GM19351 (cell line): ENCODE data around the gene PELI2.
A peak's percentile ranks its signal among the peaks of the same experiment; 100 is the strongest.

Experiments
- ATAC-seq: cut with Tn5 transposase; IDR thresholded peaks from one replicate; pipeline ENCODE4 v1.9.1; 2021; ENCODE audit warnings: mild to moderate bottlenecking, moderate library complexity; ENCODE audit not compliant: unreplicated experiment

Gene PELI2

DNA sequence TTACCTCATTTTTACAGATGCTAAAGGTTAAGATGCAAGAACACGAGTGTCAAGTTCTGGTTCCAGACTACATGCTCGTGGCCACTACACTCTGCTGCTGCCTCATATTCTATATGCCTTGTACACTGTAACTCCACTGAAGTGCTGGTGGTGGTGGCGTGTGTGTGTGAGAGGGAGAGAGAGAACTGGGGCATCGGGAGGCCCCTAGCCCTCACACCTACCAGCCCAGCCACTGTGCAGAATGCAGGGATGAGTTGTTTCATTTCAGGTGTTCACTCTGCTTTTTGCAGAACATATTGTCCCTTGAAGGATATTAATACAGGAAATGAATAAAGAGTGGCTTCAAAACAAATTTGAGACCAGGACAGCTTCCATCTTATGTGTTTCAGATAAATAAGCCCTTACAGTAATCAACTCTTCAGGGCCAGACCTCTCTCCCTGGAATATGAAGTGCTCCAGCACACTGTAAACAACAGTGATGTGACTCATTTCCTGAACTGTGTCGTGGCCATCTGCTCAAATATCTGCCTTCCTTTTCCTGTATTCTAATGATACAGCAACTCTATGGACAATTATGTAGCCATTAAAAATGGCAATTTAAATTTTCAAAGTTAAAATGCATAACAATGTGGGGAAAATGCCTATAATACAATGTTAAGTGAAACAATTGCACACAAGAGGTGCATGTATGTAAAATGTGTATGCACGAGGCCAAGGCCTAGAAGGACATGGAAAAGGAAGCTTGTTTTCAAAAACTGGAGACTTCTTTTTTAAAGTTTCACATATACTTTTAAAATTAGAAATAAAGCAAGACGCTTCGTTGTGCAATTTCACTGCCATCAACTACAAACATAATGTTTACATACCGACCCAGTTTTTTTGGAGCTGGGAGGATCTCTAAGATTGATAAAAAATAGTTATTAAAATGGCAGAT is 215.4 kb downstream of the PELI2 start:
- ATAC-seq, result no peak

GRCh38 chr14:56334458-56334857 is 216.2 kb downstream of the PELI2 start:
- no peak for ATAC-seq

DNA sequence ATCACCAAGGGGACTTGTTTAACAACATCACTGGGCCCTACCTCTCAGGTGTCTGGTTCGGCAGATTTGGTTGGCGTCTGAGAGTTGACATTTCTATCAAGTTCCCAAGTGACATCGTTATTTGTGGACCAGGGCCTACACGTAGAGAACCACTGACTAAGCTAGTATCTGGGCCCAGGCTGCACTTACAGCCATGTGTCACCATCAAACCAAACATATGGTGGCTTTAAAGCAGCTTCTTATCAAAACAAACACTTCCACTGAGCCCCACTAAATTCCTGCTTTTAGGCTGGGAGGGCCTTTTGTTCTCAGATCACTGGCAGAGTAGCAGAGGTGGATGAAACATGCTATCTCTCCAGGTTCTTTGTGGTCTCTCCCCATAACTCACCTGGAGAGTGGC is 220.5 kb downstream of the PELI2 start:
- ATAC-seq, result no peak

DNA sequence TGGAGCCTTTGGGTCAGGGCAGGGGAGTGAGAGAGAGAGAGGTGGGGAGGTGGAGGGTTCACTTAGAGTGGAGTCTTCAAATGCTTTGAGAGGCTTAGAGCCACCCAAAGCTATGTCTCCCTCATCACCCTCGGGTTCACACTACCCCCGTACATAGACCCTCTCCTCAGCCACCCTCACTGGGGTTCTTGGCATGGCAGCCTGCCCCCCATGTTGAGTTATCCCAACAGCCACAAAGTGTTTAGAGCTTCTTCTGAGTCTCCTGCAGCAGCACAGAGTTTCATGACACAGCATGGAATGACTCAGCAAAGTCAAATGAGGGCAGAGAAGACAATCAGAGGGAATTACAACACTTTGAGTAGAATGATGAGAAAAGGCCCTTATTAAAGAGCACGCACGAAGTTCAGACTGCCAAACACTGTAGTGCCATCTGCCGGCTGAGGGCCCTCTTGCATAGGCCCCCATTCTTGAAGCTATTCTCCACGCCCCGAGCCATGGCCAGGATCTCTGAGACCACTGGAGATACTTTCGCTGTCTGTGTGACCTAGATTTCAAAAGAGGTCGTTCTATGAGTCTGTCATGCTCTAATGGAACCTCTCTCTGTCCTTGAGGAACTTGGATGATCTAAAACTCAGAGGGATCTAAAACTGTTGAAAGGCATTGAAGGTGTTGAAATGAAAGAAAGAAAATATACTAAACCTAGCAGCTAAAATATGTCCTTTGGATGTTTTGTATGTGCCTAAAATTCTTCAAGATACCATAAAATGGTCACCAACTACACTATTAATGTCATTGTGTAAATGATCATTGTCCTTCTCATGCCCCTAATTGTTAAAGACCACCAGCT is 221.9 kb downstream of the PELI2 start:
- ATAC-seq, result peak; percentile 84

- no peak for ATAC-seq
Measured at GRCh38 chr14:56340932-56341331, 222.7 kb downstream of the PELI2 start.

- no peak for ATAC-seq
Measured at GRCh38 chr14:56341766-56342493, 223.7 kb downstream of the PELI2 start.

GRCh38 chr14:56342494-56342942 is 224.3 kb downstream of the PELI2 start:
- no peak for ATAC-seq

DNA sequence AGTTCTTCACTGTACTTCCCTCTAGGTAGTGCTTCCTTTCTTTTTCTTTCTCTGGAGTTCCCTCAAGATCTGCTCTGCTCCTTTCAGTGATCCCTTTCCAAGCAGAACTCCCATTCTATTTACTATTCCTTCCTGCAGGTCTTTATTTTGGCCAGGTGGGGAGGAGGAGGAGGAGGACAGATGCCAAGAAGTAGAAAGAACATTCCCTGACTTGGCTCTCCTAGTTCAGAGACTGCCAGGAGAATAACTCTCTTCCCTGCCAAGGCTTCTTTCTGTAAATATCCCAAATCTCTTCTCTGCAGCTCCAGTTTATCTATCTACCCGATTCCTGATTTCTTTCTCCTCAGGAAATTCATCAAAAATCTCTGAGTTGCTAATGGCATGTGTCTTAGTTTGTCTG is 231.7 kb downstream of the PELI2 start:
- no peak for ATAC-seq
